ENCODE data around the gene GALNT18. TPM values are rescaled to one million over a fixed set of nuclear protein-coding genes. Genes with fewer than 3 reads are reported as not detected.

GALNT18 gene
- total RNA-seq, 2 experiments from 2014 or later = 6.8 to 7.4 TPM

DNA sequence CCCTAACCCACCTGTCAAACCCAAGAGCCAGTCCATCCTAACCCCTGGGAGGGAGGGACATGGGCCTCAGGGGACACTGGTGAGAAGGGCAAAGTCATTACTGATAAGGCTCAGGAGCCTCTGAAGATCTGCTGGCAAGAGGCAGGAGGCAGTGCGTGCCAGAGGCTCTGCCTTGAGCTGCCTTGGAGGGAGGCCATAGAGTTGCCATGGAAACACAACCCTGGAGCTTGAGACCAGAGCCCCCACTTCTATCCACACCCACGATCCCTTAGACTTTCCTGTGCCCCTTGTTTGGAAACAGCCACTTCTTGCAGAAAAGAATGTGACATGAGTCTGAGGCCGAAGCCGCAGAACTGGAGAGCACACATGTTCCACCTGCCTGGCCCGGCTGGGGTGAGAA, 179.0 kb downstream of the GALNT18 start:
- Mint-ChIP-seq H3K36me3 (ENCODE audit: low read depth) (peaks cover 3% of the 10 kb centered on the region), H3K27ac (no peak overlapping the region), H3K27me3 (no peaks in the 10 kb centered on the region), H3K4me1 (ENCODE audit: low read depth) (peaks cover 4% of the 10 kb centered on the region), H3K4me3 (no peak overlapping the region), H3K9me3 (no peaks in the 10 kb centered on the region)
- TF ChIP-seq, protein P1, sequence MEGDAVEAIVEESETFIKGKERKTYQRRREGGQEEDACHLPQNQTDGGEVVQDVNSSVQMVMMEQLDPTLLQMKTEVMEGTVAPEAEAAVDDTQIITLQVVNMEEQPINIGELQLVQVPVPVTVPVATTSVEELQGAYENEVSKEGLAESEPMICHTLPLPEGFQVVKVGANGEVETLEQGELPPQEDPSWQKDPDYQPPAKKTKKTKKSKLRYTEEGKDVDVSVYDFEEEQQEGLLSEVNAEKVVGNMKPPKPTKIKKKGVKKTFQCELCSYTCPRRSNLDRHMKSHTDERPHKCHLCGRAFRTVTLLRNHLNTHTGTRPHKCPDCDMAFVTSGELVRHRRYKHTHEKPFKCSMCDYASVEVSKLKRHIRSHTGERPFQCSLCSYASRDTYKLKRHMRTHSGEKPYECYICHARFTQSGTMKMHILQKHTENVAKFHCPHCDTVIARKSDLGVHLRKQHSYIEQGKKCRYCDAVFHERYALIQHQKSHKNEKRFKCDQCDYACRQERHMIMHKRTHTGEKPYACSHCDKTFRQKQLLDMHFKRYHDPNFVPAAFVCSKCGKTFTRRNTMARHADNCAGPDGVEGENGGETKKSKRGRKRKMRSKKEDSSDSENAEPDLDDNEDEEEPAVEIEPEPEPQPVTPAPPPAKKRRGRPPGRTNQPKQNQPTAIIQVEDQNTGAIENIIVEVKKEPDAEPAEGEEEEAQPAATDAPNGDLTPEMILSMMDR (IDR thresholded peaks at IDR 0.05) = no peak
- POLR2A ChIA-PET = no interaction called here
- intact Hi-C loops (cut with micrococcal nuclease) = no loop called here
- ATAC-seq (no peak), DNase-seq (no peak)
- CTCF ChIA-PET = no interaction called here

DNA sequence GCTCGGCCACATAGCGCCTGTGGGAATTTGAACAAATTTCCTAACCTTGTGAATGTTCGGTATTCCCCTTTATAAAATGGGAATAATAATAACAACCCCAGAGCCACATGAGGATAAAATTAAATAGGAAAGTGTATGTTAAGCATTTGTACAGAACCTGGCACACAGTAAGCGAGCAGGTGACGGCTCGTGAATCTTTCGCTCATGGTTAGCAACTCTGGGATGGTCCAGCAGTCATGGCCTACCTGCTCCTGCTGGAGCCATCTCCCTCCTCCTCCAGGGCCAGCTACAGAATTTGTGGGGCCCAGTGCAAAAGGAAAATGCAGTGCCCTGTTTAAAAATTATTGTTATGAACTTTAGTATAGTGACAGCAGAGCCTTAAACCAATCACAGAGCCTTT, 180.3 kb downstream of the GALNT18 start:
- Mint-ChIP-seq H3K4me3 (no peak overlapping the region), H3K9me3 (no peaks in the 10 kb centered on the region), H3K27me3 (peaks cover 2% of the 10 kb centered on the region), H3K4me1 (ENCODE audit: low read depth) (no peaks in the 10 kb centered on the region), H3K36me3 (ENCODE audit: low read depth) (no peaks in the 10 kb centered on the region), H3K27ac (no peak overlapping the region)
- POLR2A ChIA-PET = no interaction called here
- no peak for DNase-seq
- CTCF ChIA-PET = no interaction called here
- no peak for ATAC-seq
- TF ChIP-seq, protein P1 (IDR thresholded peaks at IDR 0.05) = no peak
- intact Hi-C loops (cut with micrococcal nuclease) = no loop called here

DNA sequence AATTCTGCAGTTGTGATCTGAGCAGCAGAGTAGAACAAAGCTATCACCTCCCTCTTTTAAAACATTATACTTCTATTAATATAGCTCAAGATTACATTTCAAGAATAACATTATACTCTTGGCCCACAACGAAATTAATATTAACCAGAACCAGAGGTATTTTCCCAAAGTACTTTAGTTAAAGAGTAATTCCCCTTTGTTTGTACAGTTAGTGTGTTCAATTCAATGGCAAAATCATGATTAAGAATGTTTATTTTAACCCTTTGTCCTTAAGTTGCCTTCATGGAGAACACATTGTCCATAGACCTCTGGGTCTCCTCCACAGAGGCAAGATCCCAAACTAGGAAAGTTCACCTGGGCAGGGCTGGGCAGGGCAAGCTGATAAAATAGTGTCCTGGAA, 180.7 kb downstream of the GALNT18 start:
- Mint-ChIP-seq H3K36me3 (ENCODE audit: low read depth) (no peaks in the 10 kb centered on the region), H3K4me3 (no peak overlapping the region), H3K27ac (no peak overlapping the region), H3K9me3 (no peaks in the 10 kb centered on the region), H3K27me3 (peaks cover 2% of the 10 kb centered on the region), H3K4me1 (ENCODE audit: low read depth) (no peaks in the 10 kb centered on the region)
- ATAC-seq (no peak), DNase-seq (no peak)
- POLR2A ChIA-PET = no interaction called here
- CTCF ChIA-PET = no interaction called here
- intact Hi-C loops (cut with micrococcal nuclease) = no loop called here
- TF ChIP-seq, protein P1 (IDR thresholded peaks at IDR 0.05) = no peak

DNA sequence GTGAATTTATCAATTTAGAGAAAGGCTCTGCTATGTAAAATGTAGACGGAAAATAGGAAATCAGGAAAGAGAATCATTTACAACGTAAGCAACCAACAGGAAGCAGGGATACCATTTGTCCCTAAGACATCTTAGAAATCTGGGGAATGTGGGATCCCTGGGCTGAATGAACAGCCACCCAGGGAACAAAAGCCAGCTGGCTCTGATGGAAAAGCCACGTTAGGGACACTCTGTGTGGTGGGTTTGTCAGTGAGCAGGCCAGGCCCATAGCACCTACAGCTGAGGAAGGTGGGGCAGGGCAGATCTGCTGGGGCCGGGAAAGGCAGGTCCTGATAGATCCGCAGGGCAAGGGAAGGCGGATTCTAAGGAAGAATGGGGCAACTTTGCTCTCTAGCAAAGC, 181.7 kb downstream of the GALNT18 start:
- CTCF ChIA-PET = no interaction called here
- Mint-ChIP-seq H3K4me1 (ENCODE audit: low read depth) (no peaks in the 10 kb centered on the region), H3K27me3 (peaks cover 2% of the 10 kb centered on the region), H3K36me3 (ENCODE audit: low read depth) (no peaks in the 10 kb centered on the region), H3K9me3 (no peaks in the 10 kb centered on the region), H3K27ac (no peak overlapping the region), H3K4me3 (no peak overlapping the region)
- TF ChIP-seq, protein P1 (IDR thresholded peaks at IDR 0.05) = no peak
- POLR2A ChIA-PET = no interaction called here
- DNase-seq (no peak), ATAC-seq (no peak)
- intact Hi-C loops (cut with micrococcal nuclease) = no loop called here

DNA sequence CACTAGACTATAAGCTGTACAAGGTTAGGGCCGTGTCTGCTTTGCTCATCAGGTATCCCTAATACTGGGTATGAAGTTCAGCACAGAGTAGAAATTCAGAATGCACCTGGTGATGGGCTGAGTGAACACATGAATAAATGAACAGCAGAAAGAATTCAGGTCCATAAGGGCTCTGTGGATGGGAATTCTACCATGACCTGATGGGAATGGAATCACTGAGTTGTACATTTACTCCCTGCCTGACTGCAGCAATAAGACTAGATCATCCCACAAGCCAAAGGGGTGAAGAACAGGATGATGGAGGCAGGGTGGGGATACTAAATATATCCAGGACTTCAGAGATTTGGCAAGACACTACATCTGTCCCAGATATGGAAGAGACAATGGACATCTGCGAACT, 182.2 kb downstream of the GALNT18 start:
- TF ChIP-seq, protein P1 (IDR thresholded peaks at IDR 0.05) = no peak
- DNase-seq (no peak), ATAC-seq (no peak)
- no peaks in the 10 kb centered on the region for H3K9me3 Mint-ChIP-seq
- CTCF ChIA-PET = no interaction called here
- H3K36me3 Mint-ChIP-seq (ENCODE audit: low read depth) = no peaks in the 10 kb centered on the region
- no peaks in the 10 kb centered on the region for H3K4me1 Mint-ChIP-seq (ENCODE audit: low read depth)
- H3K27me3 Mint-ChIP-seq = peaks cover 2% of the 10 kb centered on the region
- intact Hi-C loops (cut with micrococcal nuclease) = no loop called here
- POLR2A ChIA-PET = no interaction called here
- no peak overlapping the region for H3K27ac Mint-ChIP-seq
- H3K4me3 Mint-ChIP-seq = no peak overlapping the region
